ENCODE measurements around the gene MPPED2.

The MPPED2 gene

GRCh38 chr11:30481796-30482195 lies 104.4 kb downstream of the MPPED2 start:
- DNase-seq, result no peak

- no peak for DNase-seq
These were observed 104.8 kb downstream of the MPPED2 start for GRCh38 chr11:30481330-30481729.

- DNase-seq, result no peak
These were observed 106.3 kb downstream of the MPPED2 start for GRCh38 chr11:30479899-30480298.

- no peak for DNase-seq
These were observed 107.2 kb downstream of the MPPED2 start for GRCh38 chr11:30478923-30479322.

GRCh38 chr11:30477061-30477460 lies 109.1 kb downstream of the MPPED2 start:
- DNase-seq, result no peak

- DNase-seq, result no peak
These were observed 111.8 kb downstream of the MPPED2 start for GRCh38 chr11:30474151-30474954.

GRCh38 chr11:30471244-30471643 lies 114.9 kb downstream of the MPPED2 start:
- no peak for DNase-seq

GRCh38 chr11:30468881-30469280 lies 117.3 kb downstream of the MPPED2 start:
- no peak for DNase-seq

GRCh38 chr11:30467176-30467575 lies 119.0 kb downstream of the MPPED2 start:
- no peak for DNase-seq

GRCh38 chr11:30465623-30466022 lies 120.5 kb downstream of the MPPED2 start:
- DNase-seq, result no peak

- no peak for DNase-seq
These were observed 121.0 kb downstream of the MPPED2 start for GRCh38 chr11:30465192-30465591.

- no peak for DNase-seq
These were observed 122.9 kb downstream of the MPPED2 start for GRCh38 chr11:30463266-30463665.

- no peak for DNase-seq
These were observed 123.7 kb downstream of the MPPED2 start for GRCh38 chr11:30462421-30462820.

GRCh38 chr11:30459821-30460220 lies 126.3 kb downstream of the MPPED2 start:
- DNase-seq, result no peak

GRCh38 chr11:30459306-30459705 lies 126.8 kb downstream of the MPPED2 start:
- no peak for DNase-seq

GRCh38 chr11:30458541-30458940 lies 127.6 kb downstream of the MPPED2 start:
- DNase-seq, result no peak

- DNase-seq, result no peak
These were observed 129.1 kb downstream of the MPPED2 start for GRCh38 chr11:30457087-30457486.

- DNase-seq, result no peak
These were observed 131.1 kb downstream of the MPPED2 start for GRCh38 chr11:30455025-30455424.

- DNase-seq, result no peak
These were observed 131.6 kb downstream of the MPPED2 start for GRCh38 chr11:30454541-30454940.

- no peak for DNase-seq
These were observed 132.0 kb downstream of the MPPED2 start for GRCh38 chr11:30454111-30454510.

- DNase-seq, result no peak
These were observed 132.4 kb downstream of the MPPED2 start for GRCh38 chr11:30453705-30454104.

GRCh38 chr11:30452842-30453241 lies 133.3 kb downstream of the MPPED2 start:
- no peak for DNase-seq

GRCh38 chr11:30452114-30452513 lies 134.0 kb downstream of the MPPED2 start:
- no peak for DNase-seq

- DNase-seq, result no peak
These were observed 134.5 kb downstream of the MPPED2 start for GRCh38 chr11:30451626-30452025.

GRCh38 chr11:30451167-30451566 lies 135.0 kb downstream of the MPPED2 start:
- DNase-seq, result no peak

Data from activated T-cell treated with anti-CD3 and anti-CD28 coated beads, Interleukin-2, amount 50 U/mL, for 1 hour (primary cell).